Endothelial cell (in vitro differentiated cells): ENCODE data around the gene TM7SF2. TPM values are rescaled to one million over a fixed set of nuclear protein-coding genes. Genes with fewer than 3 reads are reported as not detected.

Source experiments
- DNase-seq: peaks from one replicate; pipeline ENCODE4 v3.0.0; 2021; ENCODE audit warnings: low spot score
- H3K27ac Mint-ChIP-seq: one replicate; pipeline ENCODE4 v1.8.0; 2021; ENCODE audit warnings: mixed read lengths, inconsistent platforms; ENCODE audit not compliant: unreplicated experiment
- H3K27me3 Mint-ChIP-seq: one replicate; pipeline ENCODE4 v1.8.0; 2021; ENCODE audit warnings: mild to moderate bottlenecking, moderate library complexity, mixed read lengths, inconsistent platforms; ENCODE audit not compliant: unreplicated experiment
- H3K36me3 Mint-ChIP-seq: one replicate; pipeline ENCODE4 v1.8.0; 2021; ENCODE audit warnings: mild to moderate bottlenecking, low read depth, mixed read lengths, inconsistent platforms; ENCODE audit not compliant: unreplicated experiment
- H3K4me1 Mint-ChIP-seq: one replicate; pipeline ENCODE4 v1.8.0; 2021; ENCODE audit warnings: mild to moderate bottlenecking, mixed read lengths, inconsistent platforms; ENCODE audit not compliant: unreplicated experiment
- H3K4me3 Mint-ChIP-seq: one replicate; pipeline ENCODE4 v1.8.0; 2021; ENCODE audit warnings: mild to moderate bottlenecking, mixed read lengths, inconsistent platforms; ENCODE audit not compliant: unreplicated experiment
- H3K9me3 Mint-ChIP-seq: one replicate; pipeline ENCODE4 v1.8.0; 2021; ENCODE audit warnings: mixed read lengths, inconsistent platforms; ENCODE audit not compliant: unreplicated experiment
- CTCF ChIP-seq: fragments of 200-600 bp; sonication (generic); IDR thresholded peaks from one replicate; pipeline ENCODE4 v1.5.0; 2021; ENCODE audit warnings: antibody characterized with exemption; ENCODE audit not compliant: unreplicated experiment
- total RNA-seq: library from RNA; stranded (reverse); fragmentation: NEBNext Ultra II Directional; extraction: Animal tissue kit (Norgen Biotek cat#: 25700); gene quantifications from one replicate; pipeline ENCODE4 v1.2.1, GENCODE V29; 2021; ENCODE audit not compliant: unreplicated experiment

Gene TM7SF2
- total RNA-seq, 1 donor from 2014 or later = 35.6 TPM

GRCh38 chr11:65077451-65077850 is 34.2 kb upstream of the TM7SF2 start:
- H3K9me3 Mint-ChIP-seq = no peaks in the 10 kb centered on the region
- no peak overlapping the region for H3K27ac Mint-ChIP-seq
- peaks cover 4% of the 10 kb centered on the region for H3K27me3 Mint-ChIP-seq
- no peak for TF ChIP-seq CTCF
- H3K4me1 Mint-ChIP-seq = no peaks in the 10 kb centered on the region
- peak overlapping the region; percentile 47 for H3K4me3 Mint-ChIP-seq
- peaks cover 10% of the 10 kb centered on the region for H3K36me3 Mint-ChIP-seq
- no peak for DNase-seq

GRCh38 chr11:65078151-65078550 is 33.5 kb upstream of the TM7SF2 start:
- peak; percentile 65 for DNase-seq
- H3K4me3 Mint-ChIP-seq = peak overlapping the region; percentile 47
- H3K4me1 Mint-ChIP-seq = peaks cover 4% of the 10 kb centered on the region
- H3K27me3 Mint-ChIP-seq = peaks cover 4% of the 10 kb centered on the region
- peak; percentile 84 for TF ChIP-seq CTCF
- peak overlapping the region; percentile 17 for H3K27ac Mint-ChIP-seq
- H3K36me3 Mint-ChIP-seq = peaks cover 10% of the 10 kb centered on the region
- H3K9me3 Mint-ChIP-seq = no peaks in the 10 kb centered on the region

- Mint-ChIP-seq H3K36me3 (peaks cover 10% of the 10 kb centered on the region), H3K27me3 (peaks cover 4% of the 10 kb centered on the region), H3K4me1 (peaks cover 8% of the 10 kb centered on the region), H3K27ac (peak overlapping the region; percentile 48), H3K9me3 (no peaks in the 10 kb centered on the region), H3K4me3 (peak overlapping the region; percentile 16)
- TF ChIP-seq CTCF = no peak
- no peak for DNase-seq
Measured at GRCh38 chr11:65078786-65079342, 32.8 kb upstream of the TM7SF2 start.

- Mint-ChIP-seq H3K4me1 (peaks cover 16% of the 10 kb centered on the region), H3K36me3 (peaks cover 9% of the 10 kb centered on the region), H3K9me3 (no peaks in the 10 kb centered on the region), H3K27ac (peak overlapping the region; percentile 93), H3K27me3 (peaks cover 12% of the 10 kb centered on the region), H3K4me3 (peak overlapping the region; percentile 98)
- TF ChIP-seq CTCF = no peak
- no peak for DNase-seq
Measured at GRCh38 chr11:65083134-65083833, 28.4 kb upstream of the TM7SF2 start.
